ENCODE data around the gene THSD4.
"Not testable (repeated sequence)": the region's sequence is repeated elsewhere in the genome, so short reads cannot be mapped to it uniquely, and the experiment has no call there.

THSD4 gene

GRCh38 chr15:71669688-71670087, 554.4 kb downstream of the THSD4 start:
- no peak for DNase-seq (ENCODE audit: low read depth in 1 of 2, low spot score in 1 of 2)

GRCh38 chr15:71670222-71670621, 555.0 kb downstream of the THSD4 start:
- DNase-seq (ENCODE audit: low read depth in 1 of 2, low spot score in 1 of 2), result not testable (repeated sequence)

DNA sequence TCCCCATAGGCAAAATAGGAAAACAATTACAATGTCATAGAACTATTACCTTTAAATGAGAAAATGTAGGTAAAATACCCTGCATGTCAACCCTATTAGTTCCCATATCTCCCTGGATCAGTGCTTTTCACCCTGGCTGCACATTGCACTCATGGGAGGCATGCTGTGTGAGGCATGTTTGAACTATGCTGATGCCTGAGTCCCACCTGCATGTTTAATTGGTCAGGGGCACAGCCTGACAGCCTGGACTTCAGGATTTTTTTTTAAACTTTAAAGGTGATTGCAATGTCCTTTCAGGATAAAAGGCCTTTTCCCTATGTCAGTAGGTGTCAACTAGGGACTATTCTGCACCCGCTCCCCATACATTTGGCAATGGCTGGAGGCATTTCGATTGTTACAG, 559.1 kb downstream of the THSD4 start:
- no peak for DNase-seq (ENCODE audit: low read depth in 1 of 2, low spot score in 1 of 2)

DNA sequence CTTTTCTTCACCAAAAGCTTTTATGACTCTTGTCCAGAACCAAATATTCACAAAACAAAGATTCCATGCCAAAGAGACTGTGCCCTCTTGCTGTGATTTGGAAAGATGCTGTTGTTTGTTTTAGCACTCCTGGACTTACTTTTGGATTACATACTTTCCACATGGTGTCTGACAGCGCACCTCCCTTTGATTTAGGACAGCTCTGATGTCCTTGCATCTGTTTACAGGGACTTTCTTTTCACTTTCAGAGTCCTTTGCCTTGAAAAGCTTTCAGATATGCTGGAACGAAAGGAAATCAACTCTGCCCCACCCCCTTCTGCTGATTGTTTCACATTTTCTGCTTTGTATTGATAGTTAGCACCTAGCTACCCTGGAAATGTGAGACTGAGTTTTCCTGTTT, 562.1 kb downstream of the THSD4 start:
- DNase-seq (ENCODE audit: low read depth in 1 of 2, low spot score in 1 of 2), result no peak

DNA sequence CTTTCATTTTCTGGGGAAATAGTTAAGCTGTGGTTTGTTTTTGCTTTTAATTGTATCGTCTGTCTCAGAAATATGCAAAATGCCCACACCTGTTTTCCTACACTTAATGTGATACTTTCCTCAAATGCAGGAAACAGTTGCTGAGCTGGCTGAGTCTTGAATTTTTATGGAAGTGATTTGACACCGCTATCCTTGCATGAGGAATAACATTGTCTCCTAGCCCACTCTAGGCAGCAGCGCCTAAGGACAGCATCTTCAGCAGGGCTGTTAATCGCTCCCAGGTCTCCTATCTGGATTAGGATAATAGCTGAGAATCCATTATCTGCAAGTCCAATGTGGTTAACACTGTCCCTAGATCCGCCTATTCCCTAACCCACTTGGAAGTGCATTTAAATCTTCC, 562.5 kb downstream of the THSD4 start:
- DNase-seq (ENCODE audit: low read depth in 1 of 2, low spot score in 1 of 2), result no peak

DNA sequence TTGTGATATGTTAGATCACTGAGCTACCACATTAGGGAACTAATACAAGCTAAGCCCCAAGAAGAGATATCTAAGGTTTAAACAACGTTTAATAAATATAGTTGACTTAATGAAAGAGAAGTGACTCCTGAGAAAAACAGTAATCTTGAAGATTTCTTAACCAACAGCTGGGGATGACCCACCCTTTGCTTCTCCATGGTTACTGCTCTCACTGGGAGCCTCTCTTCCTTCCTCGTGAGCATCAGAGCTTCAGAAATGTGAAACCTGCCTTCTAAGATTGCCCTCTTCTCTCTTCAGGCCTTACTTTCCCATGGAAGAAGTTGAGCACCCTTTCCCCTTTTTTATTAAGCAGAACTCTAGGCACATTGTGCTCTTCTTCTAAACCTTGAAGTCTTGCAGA, 562.9 kb downstream of the THSD4 start:
- no peak for DNase-seq (ENCODE audit: low read depth in 1 of 2, low spot score in 1 of 2)

- no peak for DNase-seq (ENCODE audit: low read depth in 1 of 2, low spot score in 1 of 2)
Measured at GRCh38 chr15:71678605-71679004, 563.3 kb downstream of the THSD4 start.

GRCh38 chr15:71679223-71679792, 564.0 kb downstream of the THSD4 start:
- no peak for DNase-seq (ENCODE audit: low read depth in 1 of 2, low spot score in 1 of 2)

GRCh38 chr15:71679793-71680353, 564.6 kb downstream of the THSD4 start:
- no peak for DNase-seq (ENCODE audit: low read depth in 1 of 2, low spot score in 1 of 2)

- no peak for DNase-seq (ENCODE audit: low read depth in 1 of 2, low spot score in 1 of 2)
Measured at GRCh38 chr15:71682001-71682400, 566.7 kb downstream of the THSD4 start.

GRCh38 chr15:71683411-71684274, 568.4 kb downstream of the THSD4 start:
- DNase-seq (ENCODE audit: low read depth in 1 of 2, low spot score in 1 of 2), result no peak

- no peak for DNase-seq (ENCODE audit: low read depth in 1 of 2, low spot score in 1 of 2)
Measured at GRCh38 chr15:71685420-71685993, 570.2 kb downstream of the THSD4 start.

GRCh38 chr15:71686221-71687050, 571.2 kb downstream of the THSD4 start:
- no peak for DNase-seq (ENCODE audit: low read depth in 1 of 2, low spot score in 1 of 2)

DNA sequence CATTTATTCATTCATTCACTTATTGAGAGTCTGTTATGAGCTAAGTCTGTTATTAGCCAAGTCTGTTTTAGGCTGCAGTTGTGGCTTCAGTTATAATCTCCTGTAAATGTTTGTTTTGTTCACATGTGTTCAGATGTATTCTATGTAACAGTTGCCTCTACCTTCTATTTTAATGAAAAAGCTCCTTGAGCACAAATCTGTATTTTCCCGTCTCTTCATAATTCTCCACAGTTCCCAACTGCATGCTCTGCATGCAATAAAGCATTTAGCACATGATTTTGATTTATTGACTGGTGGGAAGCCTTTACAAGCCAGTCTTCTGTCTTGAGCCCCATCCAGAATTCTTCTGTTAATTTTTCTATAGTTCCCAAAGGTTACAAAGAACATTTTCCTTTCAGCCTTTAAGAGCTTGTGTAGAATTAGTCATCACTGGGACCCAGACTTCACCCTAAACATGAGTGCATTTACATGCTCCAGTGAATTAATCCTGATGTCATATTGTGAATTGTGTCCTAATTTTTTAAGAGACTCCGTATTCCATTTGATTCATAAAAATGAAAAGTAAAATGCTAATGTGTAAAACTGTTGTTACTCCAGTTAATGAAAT, 572.7 kb downstream of the THSD4 start:
- no peak for DNase-seq (ENCODE audit: low read depth in 1 of 2, low spot score in 1 of 2)

- DNase-seq (ENCODE audit: low read depth in 1 of 2, low spot score in 1 of 2), result no peak
Measured at GRCh38 chr15:71688509-71689094, 573.3 kb downstream of the THSD4 start.

DNA sequence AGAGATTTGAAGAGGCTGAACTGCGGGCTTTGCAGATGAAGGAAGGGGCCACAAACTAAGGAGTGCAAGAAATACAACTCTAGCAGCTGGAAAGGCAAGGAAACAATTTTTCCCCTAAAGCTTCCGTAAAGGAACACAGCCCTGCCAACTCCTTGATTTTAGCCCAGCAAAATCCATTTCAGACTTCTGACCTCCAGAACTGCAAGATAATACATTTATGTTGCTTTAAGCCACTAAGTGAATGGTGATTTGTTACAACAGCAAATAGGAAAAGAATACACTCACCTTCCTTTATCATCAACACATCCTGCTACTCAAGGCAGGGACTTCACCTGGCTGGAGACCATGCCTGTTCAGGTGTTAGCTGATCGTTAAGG, 575.8 kb downstream of the THSD4 start:
- no peak for DNase-seq (ENCODE audit: low read depth in 1 of 2, low spot score in 1 of 2)

- no peak for DNase-seq (ENCODE audit: low read depth in 1 of 2, low spot score in 1 of 2)
Measured at GRCh38 chr15:71691458-71692417, 576.5 kb downstream of the THSD4 start.

- DNase-seq (ENCODE audit: low read depth in 1 of 2, low spot score in 1 of 2), result no peak
Measured at GRCh38 chr15:71697236-71697635, 582.0 kb downstream of the THSD4 start.

DNA sequence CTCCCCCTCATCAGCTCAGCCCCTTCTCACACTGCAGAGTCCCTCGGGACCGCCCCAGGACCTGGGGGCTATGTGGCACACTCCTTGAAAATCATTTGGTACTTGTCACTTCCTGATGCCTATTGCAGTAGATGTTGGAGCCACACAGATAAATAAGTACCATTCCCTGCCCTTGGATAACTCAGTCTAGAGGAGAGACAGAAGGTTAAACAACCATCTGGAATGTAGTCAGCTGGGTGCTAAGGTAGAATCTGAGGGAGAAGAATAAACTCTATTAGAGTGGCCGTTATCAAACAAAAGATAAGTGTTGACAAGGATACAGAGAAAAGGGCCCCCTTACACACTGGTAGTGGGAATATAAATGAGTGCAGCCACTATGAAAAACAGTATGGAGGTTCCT, 582.8 kb downstream of the THSD4 start:
- DNase-seq (ENCODE audit: low read depth in 1 of 2, low spot score in 1 of 2), result no peak

Data from activated CD4-positive, alpha-beta T cell treated with anti-CD3 and anti-CD28 coated beads, Interleukin-2, amount 50 U/mL, for 24 hours (primary cell).